HS-5 (cell line): ENCODE measurements around the gene JMJD1C.

Source experiments
- DNase-seq: peaks from one replicate; pipeline ENCODE4 v3.0.0-alpha.2; 2012; ENCODE audit warnings: low read depth

JMJD1C gene

DNA sequence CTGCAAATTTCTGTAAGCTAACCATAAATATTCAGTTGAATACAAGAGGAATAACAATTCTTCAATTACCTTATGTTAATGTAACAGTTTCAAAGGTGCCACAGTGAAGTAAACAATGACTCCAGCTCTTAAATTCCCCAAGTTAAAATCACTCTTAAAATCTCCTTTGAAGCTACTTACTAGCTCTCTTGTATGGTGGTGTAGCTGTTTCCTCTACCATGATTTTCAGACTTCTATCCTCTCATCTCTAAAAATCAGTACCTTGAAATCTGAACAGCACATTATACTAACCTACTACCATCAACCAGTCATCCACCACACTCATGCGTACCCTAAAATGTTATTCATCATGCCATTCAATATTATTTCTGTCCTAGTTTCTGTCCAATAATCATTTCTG lies 29.6 kb downstream of the JMJD1C start:
- DNase-seq, result no peak

DNA sequence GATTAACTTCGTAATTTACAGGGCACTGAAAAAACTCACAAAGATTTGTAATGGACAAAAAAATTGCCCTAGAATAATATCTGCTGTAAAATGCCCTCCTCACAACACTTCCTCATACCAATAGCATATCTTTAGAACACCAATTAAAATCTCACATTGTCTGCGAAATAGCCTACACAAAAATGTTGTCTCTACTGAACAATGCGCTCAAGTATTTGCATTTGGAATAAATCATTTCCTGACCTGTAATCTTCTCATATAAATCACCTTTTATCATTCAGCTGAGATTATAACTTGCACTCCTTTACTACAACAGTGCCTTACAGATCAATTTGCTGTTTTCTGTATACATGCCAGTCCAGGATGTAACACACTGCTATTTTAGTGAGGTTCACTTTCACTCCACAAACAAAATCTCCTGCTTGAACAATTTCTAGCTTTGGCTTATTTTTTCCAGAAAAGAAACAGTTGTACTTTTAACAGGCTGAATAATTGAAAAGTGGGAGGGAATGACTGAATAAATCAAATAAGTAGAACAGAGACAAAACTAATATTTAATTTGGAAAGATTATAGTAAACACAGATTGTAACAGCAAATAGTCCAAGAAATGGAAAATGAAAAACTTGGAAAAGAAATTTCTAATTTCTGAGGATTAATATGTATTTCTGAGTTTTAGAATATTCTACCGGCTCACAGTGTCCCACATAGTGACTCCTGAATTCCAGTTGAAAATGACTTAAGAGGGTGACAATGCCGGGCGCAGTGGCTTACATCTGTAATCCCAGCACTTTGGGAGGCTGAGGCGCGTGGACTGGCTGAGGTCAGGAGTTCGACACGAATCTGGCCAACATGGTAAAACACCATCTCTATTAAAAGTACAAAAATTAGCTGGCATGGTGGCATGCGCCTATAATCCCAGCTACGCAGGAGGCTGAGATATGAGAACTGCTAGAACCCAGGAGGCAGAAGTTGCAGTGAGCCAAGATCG lies 30.6 kb downstream of the JMJD1C start:
- DNase-seq, result no peak

DNA sequence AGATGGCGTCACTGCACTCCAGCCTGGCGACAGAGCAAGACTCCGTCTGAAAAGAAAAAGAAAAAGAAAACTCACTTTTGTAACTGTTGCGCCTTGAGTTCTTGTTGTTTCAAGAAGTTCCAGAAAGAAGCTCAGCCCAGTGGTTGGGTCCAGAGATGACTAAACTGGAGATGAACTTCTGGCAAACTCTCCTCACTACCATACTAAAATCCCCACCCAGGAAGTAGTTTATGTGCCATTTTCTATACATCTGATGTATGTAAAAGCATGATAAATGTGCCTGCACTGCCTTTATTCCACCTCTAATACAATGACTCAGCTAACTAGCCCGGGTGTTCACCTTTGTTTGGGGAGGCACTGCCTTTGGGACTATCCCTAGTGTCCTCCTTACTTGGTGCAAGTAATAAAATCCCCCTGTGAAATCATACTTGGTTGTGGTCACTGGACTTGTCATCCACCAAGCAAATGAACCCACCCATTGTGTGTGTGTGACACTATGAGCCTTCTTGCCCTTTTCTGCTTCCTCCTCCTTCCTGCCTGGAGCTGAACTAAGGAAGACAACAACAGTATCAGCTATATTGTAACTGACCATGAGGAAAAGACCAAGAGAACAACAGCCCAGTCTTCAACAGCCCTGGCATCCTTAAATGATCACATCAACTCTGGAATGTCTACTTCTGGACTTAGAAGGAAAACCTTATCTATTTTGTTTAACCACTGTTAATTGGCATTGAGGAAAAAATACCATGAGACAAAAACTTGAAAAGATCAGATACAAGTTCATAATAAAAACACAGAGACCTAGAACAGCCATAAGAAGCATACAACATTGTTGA lies 33.6 kb downstream of the JMJD1C start:
- no peak for DNase-seq

DNA sequence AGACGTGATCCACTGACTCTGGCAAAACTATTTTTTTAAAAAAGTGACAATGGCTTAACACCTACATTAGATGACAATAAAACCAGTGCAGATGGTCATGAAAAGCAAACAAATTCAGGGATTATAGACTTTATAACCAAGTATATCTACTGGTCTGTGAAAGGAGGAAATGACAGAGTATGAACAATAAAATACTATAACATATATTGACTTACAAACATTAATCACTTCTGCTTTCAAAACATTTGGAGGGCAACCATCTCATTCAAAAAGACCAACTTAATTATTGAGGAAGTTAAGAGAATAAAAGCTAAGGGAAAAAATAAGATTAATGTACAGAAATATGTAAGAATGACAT lies 34.8 kb downstream of the JMJD1C start:
- DNase-seq, result no peak

DNA sequence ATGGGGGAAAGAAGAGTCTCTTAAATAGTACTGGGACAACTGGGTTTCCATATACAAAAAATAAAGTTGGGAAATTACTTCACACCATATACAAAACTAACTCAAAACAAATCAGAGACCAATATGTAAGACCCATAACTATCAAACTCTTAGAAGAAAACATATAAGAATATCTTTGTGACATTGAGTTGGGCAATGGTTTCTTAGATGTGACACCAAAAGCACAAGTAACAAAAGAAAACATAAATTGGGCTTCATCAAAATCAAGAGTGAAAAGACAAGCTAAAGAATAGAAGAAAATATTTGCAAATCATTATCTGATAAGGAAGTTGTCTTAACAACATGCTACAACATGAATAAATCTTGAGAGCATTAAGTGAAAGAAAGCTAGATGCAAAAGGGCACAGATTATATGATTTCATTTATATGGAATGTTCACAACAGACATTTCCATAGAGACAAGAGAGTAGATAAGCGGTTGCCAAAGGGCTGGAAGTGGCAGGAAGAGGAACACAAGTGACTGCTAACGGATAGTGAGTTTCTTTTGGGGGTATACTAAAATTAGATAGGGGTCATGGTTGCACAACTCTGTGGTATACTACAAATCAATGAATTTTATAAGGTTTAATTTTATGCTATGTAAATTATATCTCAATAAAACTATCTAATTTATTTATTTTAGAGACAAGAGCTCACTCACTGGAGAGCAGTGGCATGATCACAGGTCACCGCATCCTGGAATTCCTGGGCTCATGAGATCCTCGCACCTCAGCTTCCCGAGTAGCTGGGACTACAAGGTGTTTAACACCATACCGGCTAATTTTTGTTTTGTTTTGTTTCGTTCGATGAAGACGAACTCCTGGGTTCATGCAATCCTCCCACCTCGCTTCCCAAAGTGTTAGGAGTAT lies 35.4 kb downstream of the JMJD1C start:
- no peak for DNase-seq

DNA sequence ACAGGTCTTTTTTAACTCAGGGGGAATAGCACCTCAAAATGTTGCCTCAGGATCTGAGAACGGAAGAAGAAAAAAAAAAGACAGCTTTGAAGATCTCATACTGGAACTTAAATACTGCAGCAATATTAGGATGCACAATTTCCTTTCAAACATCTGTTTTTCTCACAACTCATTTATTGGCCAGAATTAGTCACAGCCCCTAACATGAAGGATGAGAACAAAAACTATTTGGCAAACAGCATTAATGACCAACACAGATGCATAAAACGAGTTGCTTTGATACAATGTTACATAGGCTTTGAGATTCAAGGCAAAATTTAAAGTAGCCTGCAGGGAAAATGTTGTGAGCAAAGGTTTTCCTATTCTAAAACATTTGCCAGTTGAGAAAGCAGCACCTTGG lies 36.5 kb downstream of the JMJD1C start:
- no peak for DNase-seq

DNA sequence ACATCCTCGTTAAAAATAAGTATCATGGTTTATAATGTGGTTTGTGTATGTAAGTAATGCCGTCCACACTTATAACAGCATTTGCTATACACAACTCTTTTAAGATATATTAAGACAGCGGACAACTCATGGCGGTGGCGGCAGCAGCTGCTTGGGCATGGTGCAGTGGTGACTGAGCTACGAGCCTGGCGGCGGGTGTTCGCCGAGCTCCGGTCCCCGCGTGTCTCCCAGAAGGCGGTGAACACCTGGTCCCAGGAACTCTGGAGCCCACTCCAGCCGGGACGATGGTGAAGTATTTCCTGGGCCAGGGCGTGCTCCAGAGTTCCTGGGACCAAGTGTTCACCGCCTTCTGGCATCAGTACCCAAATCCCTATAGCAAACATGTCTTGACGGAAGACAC lies 38.8 kb downstream of the JMJD1C start:
- no peak for DNase-seq

DNA sequence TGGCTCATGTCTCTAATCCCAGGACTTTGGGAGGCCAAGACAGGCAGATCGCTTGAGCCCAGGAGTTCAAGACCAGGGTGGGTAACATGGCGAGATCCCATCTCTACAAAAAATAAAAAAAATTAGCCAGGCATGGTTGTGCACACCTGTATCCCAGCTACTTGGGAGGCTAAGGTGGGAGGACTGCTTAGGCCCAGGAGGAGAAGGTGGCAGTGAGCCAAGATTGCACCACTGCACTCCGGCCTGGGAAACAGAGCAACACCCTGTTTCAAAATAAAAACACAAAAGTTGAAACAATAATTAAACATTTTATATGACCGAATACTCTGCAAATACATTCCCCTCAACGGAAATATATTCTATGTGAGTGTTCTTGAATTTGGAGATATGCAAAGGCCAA lies 40.3 kb downstream of the JMJD1C start:
- no peak for DNase-seq

DNA sequence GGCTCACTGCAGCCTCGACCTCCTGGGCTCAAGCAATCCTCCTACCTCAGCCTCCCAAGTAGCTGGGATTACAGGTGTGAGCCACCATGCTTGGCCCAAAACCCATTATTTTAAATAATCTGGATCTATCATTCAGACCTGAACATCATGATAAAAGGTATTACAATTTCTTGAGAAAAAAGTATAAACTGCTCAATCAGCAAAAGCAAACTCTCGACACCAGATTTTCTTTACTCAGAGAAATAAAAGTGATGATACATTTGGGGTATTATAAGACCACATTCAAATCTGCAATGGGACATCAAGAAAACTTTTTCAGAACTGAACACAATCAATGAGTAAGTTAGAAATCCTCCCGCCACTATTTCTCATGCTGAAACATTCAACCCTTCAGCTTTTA lies 41.2 kb downstream of the JMJD1C start:
- DNase-seq, result no peak

DNA sequence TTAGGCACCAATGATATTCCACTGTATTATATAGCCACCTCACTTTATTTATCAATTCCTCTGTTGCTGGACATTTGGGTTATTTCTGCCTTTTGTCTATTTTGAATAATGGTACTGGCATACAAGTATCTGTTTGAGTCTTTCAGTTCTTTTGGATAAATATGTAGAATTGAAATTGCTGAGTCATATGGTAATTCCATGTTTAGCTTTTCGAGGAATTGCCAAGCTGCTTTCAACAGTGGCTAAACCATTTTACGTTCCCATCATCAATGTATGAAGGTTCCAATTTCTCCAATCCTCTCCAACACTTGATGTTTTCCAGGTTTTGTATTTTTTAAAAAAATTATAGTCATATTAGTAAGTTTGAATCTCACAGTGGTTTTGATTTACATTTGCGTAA lies 42.3 kb downstream of the JMJD1C start:
- no peak for DNase-seq

DNA sequence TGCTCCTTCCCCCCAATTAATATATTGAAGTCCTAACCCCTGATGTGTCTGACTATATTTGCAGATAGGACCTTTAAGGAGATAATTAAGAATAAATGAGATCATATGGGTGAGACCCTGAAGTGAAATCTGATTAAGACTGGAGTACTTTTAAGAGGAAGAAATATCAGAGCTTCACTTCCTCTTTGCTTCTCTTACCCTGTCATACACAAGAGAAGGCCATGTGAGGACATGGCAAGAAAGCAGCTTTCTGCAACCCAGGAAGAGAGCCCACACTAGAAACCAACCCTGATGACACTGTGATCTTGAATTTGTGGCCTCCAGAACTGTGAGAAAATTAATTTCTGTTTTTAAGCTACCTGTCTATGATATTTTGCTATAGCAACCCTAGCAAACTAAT lies 44.2 kb downstream of the JMJD1C start:
- DNase-seq, result no peak

DNA sequence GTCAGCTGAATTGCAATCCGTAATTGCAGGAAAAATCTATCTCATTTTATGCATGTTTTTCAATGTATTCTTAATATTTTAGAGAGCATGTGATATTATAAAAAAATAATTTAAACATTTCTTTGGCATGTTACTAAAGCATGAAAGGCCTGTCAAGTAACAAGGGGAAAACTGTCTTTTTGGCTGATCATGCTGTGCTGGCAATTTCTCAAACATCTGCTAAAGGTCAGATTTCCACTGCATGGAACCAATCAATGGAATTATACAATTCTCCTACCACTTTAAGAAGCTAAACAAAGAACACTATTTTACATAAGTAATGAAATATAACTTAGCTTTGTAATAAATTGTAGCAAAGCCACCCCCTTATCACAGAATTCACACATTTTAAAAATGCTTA lies 49.4 kb downstream of the JMJD1C start:
- no peak for DNase-seq

DNA sequence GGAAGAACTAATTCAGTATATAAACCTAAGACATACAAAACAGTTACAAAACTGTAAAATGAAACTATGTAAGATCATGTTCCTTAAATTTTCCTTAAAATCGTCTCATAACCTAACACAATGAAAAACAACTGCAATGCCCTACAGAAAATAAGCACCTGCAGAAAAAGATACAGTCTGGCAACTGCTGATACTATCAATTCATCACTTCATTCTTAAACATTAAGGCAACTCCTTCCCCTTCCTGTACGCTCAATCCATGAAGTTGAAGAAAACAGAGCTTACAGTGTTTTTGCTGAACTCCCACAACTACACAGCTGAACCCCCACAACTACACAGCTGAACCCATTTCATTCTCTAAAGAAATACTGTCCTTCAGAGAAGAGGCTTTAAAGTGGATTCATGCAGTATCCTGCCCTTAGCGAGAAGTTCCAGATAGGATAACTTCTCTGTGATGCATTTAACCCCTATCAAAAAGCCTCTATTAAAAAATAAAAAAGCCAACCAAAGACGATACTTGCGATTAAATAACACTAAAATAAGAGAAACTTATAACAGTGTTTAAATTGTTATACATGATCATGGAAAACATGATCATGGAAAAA lies 50.0 kb downstream of the JMJD1C start:
- DNase-seq, result no peak

DNA sequence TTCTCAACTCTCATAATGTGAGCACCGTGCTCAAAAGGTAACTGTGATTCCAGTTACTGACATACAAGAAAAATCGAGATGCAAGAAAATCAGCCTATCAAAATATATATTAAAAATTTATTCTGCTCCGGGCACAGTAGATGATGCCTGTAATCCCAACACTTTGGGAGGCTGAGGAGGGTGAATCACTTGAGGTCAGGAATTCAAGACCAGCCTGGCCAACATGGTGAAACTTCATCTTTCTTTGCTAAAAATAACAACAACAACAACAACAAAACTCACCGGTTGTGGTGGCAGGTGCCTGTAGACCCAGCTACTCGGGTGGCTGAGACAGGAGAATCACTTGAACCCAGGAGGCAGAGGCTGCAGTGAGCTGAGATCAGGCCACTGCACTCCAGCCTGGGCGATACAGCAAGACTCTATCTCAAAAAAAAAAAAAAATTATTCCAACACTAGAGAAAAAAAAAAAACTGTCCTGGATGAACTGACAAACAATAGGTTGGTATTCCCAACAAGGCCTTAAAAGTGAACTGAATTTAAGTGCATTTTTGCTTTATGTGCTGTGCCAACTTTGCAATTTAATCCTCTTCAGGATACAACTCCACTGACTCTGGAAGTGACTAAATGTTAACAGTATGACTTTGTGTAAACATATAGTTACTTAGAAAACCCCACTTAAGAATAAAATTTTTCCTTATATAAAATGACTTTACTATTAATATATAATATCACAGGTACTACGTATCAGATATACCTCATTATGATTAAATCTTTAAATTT lies 51.1 kb downstream of the JMJD1C start:
- no peak for DNase-seq

DNA sequence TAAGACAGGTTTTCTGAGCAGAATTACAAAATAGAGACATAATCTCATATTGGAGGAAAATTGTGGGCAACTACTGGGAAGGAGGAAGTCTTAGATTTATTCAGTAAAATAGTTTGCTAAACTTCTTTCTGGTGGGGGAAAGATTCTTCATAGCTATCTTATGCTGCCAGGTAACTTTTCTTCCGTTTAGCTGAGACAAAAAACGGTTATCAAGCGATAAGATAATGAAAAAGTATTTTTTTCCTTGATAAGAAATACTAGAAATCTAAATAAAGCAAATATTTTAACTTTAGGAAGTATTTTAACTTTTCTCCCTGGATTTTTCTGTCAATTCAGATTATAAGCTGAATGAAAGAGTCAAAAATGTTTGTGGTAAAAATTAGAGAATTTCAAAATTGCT lies 52.3 kb downstream of the JMJD1C start:
- no peak for DNase-seq

DNA sequence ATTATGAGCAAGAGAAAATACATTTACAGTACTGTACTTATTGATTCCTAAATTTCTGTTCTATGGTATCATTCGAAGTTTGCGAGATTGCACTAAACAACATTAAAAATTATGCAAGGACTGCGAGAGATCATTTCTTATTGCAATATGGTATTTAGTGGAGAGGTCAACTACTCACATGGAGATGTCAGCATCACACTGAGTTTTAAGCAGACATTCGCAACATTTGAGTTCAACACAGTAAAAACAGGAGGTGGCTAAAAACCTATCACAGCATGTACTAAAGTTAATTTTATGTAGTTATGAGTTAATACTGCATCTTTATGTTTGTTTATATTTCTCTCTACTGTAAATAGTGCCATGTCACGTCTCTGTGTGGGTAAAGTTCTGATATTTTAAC lies 53.5 kb downstream of the JMJD1C start:
- DNase-seq, result no peak

DNA sequence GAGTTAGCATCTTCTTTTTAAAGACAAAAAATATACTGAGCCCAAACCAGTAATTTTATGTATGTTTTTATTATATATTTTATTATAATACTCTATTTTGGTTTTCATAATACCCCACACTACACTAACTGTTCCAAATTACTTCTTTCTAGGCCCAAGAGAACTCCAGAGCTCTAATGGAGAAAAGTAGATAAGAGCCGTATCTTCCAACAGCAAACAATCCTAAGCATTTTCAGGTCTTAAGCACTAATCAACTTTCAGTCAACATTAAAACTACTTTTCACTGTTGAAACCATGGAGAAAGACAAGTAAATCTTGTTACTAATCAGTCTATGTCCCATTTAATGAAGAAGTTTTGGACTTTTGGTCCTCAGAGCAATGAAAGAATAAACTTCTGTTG lies 55.1 kb downstream of the JMJD1C start:
- no peak for DNase-seq

DNA sequence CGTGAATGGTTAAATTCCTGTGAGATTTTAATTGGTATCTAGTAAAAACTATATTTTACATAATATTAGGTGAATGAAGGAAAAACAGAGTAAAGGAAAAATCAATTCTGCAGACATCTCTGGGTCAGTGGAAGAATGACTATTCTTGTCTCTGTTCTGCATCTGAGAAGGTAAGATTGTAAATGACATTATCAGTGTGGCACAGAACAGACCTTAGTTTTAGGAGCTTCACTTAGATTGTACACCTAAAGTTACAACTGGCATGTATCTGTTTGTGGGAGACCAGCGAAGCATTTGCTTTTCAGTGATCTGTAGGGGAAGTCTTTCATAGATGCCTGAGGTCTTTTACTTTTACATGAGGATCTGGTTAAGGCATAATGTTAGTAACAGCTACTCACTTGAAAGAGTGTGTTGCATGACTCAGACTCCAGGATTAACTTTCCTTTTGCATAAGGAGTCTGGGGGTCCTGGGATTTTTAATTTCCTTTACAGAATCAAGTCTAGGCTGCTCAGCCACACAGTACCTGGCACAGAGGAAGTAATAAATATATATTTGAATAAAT lies 56.2 kb downstream of the JMJD1C start:
- DNase-seq, result no peak

DNA sequence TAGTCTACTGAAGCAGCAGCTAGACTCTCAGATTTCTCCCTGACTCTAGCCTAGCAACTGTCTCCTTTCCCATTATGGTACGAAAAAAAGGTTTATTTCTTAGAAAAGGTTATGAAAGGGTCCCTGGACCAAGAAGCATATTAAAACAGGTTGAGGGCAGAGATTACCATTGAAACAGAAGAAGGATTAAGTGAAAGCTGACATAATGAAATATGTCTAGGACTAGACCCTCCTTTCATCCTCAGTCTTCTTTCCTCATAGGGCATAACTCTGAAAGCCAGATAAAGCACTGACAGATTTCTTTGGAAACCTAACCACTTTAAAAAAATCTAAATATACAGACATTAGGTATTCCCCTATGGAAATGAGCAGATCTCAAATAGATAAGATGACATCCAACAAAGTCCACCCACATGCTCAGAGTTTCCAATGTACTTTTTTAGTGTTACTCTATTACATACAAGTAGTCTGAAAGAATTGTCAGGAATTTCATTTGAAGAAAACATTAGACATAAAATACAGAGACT lies 58.6 kb downstream of the JMJD1C start:
- DNase-seq, result no peak

DNA sequence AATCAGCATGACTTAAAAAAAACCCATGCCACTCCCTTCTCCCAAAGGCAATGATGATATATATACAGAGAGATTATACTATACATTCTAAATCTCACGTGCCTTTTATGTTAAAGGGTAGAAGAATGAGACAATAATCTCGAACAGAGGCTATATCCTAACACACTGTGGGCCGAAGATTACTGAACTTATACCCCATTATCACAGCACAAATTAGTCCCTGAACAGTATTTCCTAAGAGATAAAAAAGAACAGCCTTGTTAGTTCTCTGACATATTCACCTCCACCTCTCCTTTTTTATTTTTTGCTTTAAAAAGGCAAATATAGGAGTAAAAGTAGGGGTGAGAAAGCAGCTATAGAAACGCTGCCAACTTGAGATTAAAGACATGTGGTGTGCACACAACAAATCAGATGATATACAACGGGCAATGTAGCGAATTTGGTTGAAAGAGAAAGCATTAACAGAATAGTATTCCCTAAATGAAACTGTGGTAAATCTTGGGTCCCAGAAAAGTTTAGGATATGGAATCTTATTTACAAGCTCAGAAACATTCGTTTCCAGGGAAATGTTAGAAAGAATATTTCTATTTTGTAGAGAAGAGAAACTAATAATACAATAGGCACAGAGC lies 69.5 kb downstream of the JMJD1C start:
- DNase-seq, result no peak
